ENCODE results near the gene IFIT2. TPM values are rescaled to one million over a fixed set of nuclear protein-coding genes. Genes with fewer than 3 reads are reported as not detected.
"Not testable (repeated sequence)": the region's sequence is repeated elsewhere in the genome, so short reads cannot be mapped to it uniquely, and the experiment has no call there.

Gene IFIT2
- total RNA-seq, 4 donors from 2014 or later, result 3.2 to 5.3 (median 3.8) TPM

DNA sequence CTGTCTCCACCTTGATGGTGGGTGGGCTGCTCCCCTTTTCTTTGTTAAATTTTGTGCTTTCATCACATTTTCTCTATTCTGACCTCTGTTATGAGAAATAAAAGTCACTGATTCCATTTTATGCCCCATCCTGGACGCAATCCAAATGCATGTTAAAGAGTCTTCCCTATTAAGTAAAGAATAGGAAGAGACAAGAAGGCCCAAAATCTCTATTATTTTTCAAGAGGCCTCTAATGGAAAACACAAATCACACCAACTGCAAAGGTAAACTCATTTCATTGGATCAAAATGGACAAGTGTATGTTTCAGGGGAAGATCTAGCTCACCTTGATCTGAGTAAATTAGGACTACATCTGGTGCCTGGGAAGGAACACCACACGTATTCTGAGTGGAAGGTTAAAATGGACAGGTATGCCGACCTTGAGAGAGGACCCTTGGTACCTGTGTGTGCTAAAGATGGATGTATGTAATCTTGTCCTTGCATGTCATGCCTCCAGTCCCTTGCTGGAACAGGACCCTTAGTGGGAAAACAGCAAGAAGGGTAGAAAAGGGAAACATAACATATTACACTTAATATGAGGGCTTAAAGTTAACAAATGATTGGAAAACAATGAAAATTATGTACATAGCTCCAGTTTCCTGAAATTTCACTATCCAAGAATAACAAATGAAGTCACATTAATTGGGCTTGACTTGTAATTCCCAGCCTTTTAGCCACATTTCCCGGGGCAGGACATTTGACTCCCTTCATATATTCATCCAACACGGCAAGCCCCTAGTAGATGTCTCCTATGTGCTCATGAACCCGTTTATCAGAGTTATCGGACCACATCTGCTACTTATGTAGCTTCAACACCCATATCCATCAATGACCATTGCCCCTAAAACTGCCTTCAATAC lies 7.6 kb downstream of the IFIT2 start:
- Histone ChIP-seq H3K9me3 (peaks cover 0 to 5% (median 0%) of the 10 kb centered on the region in 3 donors), H3K36me3 (peaks cover 0 to 37% of the 10 kb centered on the region in 2 donors), H3K4me1 (peaks cover 0 to under 1% (median 0%) of the 10 kb centered on the region in 3 donors), H3K27me3 (no peaks in the 10 kb centered on the region), H3K4me3 (no peak overlapping the region), H3K27ac (no peak overlapping the region)
- no peak for TF ChIP-seq EP300 (IDR thresholded peaks at IDR 0.05)
- no peak for TF ChIP-seq POLR2AphosphoS5 (IDR thresholded peaks at IDR 0.05)
- TF ChIP-seq POLR2A (IDR thresholded peaks at IDR 0.05), result no peak
- TF ChIP-seq, protein P1, sequence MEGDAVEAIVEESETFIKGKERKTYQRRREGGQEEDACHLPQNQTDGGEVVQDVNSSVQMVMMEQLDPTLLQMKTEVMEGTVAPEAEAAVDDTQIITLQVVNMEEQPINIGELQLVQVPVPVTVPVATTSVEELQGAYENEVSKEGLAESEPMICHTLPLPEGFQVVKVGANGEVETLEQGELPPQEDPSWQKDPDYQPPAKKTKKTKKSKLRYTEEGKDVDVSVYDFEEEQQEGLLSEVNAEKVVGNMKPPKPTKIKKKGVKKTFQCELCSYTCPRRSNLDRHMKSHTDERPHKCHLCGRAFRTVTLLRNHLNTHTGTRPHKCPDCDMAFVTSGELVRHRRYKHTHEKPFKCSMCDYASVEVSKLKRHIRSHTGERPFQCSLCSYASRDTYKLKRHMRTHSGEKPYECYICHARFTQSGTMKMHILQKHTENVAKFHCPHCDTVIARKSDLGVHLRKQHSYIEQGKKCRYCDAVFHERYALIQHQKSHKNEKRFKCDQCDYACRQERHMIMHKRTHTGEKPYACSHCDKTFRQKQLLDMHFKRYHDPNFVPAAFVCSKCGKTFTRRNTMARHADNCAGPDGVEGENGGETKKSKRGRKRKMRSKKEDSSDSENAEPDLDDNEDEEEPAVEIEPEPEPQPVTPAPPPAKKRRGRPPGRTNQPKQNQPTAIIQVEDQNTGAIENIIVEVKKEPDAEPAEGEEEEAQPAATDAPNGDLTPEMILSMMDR (IDR thresholded peaks at IDR 0.05), result no peak
- no peak for ATAC-seq
- WGBS, 2 donors (ENCODE audit: low coverage in 1 of 2), result 89 to 97% methylated on average over 4 to 7 of the region's 7 CpGs

DNA sequence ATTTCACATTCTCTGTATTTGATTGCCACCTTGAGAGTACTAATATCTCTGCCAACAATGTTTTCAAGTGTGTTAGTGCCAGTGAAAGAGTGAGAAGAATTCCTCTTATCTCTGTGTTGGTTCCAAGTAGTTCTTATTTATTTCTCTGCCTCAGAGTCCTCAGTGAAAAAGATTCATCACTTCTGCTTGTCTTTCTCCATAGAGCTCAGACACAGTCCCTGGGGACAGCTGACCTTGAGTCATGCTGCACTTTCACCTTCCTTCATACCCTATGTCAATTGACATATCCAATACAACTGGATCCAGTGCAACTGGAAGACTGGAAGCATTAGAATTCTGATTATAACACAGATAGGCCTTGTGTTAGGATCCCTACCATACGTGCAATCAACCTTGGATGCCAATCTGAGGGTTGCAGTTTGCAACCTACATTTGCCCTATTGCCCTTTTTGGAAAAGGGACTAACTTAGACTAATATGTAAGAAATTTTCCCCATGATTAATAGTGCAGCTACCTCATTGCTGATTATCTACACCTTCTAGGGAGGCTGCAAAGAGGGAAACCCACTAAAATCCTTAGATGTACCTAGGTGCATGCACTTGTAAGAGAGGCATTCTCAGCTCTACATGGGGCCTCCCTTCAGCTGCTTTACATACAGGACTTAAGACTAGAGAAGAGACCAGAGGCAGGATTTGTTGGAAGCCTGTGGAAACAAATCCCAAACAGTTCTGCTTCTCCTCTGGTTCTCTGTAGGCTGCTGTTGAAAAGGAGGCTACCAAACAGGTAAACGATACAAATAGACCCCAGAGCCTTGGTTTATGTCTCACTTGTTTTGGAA lies 8.4 kb downstream of the IFIT2 start:
- H3K27me3 ChIP-seq, result no peaks in the 10 kb centered on the region

DNA sequence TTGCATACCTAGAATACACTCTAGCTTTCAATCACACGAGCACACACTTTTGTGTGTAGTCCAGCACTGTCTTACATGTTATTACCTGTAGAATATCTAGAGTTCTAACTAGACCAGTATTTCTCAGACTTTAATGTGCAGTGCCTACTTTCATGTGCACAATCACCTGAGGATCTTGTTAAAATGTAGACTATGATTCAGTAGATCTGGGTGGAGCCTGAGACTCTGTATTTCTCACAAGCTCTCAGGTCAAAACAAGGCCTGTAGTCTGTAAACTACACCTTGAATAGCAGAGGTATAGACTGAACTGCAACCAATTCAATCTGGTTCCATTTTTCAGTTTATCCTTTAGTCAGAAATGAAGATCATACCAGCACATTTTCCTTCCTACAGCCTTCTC lies 11.1 kb downstream of the IFIT2 start:
- peaks cover 0 to 13% of the 10 kb centered on the region in 2 donors for H3K36me3 ChIP-seq
- no peak for ATAC-seq
- no peaks in the 10 kb centered on the region for H3K27me3 ChIP-seq
- TF ChIP-seq EP300 (IDR thresholded peaks at IDR 0.05) (no peak), POLR2A (IDR thresholded peaks at IDR 0.05) (no peak), POLR2AphosphoS5 (IDR thresholded peaks at IDR 0.05) (no peak)
- TF ChIP-seq, protein P1 (IDR thresholded peaks at IDR 0.05), result no peak
- 90 to 93% methylated on average over 1 of the region's 1 CpG for WGBS, 2 donors (ENCODE audit: low coverage in 1 of 2)
- no peaks in the 10 kb centered on the region for H3K4me1 ChIP-seq
- H3K4me3 ChIP-seq, result no peak overlapping the region
- H3K27ac ChIP-seq, result no peak overlapping the region
- H3K9me3 ChIP-seq, result peaks cover 0 to 4% (median 0%) of the 10 kb centered on the region in 3 donors

More for the DNA sequence above, 8.4 kb downstream of the IFIT2 start:
- H3K9me3 ChIP-seq, result peaks cover 0 to 5% (median 0%) of the 10 kb centered on the region in 3 donors
- no peak overlapping the region for H3K4me3 ChIP-seq
- no peaks in the 10 kb centered on the region for H3K4me1 ChIP-seq
- 89 to 96% methylated on average over 2 of the region's 2 CpGs for WGBS, 2 donors (ENCODE audit: low coverage in 1 of 2)
- TF ChIP-seq EP300 (IDR thresholded peaks at IDR 0.05), result no peak
- no peak for TF ChIP-seq POLR2A (IDR thresholded peaks at IDR 0.05)
- TF ChIP-seq, protein P1 (IDR thresholded peaks at IDR 0.05), result no peak
- no peak for TF ChIP-seq POLR2AphosphoS5 (IDR thresholded peaks at IDR 0.05)
- no peak for ATAC-seq
- peaks cover 0 to 37% of the 10 kb centered on the region in 2 donors for H3K36me3 ChIP-seq
- H3K27ac ChIP-seq, result no peak overlapping the region

DNA sequence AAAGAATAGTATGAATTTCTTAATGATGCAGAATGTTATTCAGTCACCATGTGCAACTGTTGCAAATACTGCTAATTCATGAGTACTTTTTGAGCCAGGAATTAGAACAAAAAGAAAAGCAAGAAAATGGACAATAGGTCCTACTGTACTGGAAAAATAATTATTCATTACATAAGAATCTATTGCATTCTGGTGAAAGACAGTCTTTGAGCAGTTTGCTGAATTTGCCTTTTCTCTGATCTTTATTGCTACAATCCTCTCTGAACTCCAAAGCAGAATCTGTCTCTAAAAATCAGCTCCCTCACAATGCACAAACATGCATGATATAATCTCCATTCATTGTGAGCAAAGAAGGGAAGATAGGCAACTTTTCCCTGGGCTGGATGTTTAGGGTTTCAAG lies 12.8 kb downstream of the IFIT2 start:
- no peak for TF ChIP-seq POLR2A (IDR thresholded peaks at IDR 0.05)
- no peak for TF ChIP-seq EP300 (IDR thresholded peaks at IDR 0.05)
- no peak for TF ChIP-seq POLR2AphosphoS5 (IDR thresholded peaks at IDR 0.05)
- Histone ChIP-seq H3K27ac (no peak overlapping the region), H3K27me3 (no peaks in the 10 kb centered on the region), H3K4me3 (no peak overlapping the region), H3K9me3 (no peaks in the 10 kb centered on the region), H3K36me3 (no peaks in the 10 kb centered on the region), H3K4me1 (no peaks in the 10 kb centered on the region)
- ATAC-seq, result no peak

DNA sequence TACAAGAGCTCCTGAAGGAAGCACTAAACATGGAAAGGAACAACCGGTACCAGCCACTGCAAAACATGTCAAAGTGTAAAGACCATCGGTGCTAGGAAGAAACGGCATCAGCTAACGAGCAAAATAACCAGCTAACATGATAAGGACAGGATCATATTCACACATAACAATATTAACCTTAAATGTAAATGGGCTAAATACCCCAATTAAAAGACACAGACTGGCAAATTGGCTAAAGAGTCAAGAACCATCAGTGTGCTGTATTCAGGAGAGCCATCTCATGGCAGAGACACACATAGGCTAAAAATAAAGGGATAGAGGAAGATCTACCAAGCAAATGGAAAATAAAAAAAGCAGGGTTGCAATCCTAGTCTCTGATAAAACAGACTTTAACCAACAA lies 16.2 kb downstream of the IFIT2 start:
- not testable (repeated sequence) for H3K27ac ChIP-seq, H3K9me3 ChIP-seq, ATAC-seq, H3K4me3 ChIP-seq, H3K27me3 ChIP-seq, H3K36me3 ChIP-seq, H3K4me1 ChIP-seq
- 91 to 100% methylated on average over 4 of the region's 4 CpGs for WGBS, 2 donors (ENCODE audit: low coverage in 1 of 2)

DNA sequence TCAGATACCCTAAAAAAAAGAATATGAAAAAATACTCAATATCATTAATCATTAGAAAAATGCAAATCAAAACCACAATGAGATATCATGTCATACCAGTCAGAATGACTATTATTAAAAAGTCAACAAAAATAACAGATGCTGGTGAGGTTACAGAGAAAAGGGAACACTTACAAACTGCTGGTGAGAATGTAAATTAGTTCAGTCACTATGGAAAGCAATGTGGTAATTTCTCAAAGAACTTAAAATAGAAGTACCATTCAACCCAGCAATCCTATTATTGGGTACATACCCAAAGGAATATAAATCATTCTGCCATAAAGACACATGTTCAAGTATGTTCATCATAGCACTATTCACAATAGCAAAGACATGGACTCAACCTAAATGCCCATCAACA lies 23.2 kb downstream of the IFIT2 start:
- H3K4me3 ChIP-seq, H3K27ac ChIP-seq, H3K36me3 ChIP-seq, H3K9me3 ChIP-seq, ATAC-seq, H3K27me3 ChIP-seq: not testable (repeated sequence)
- H3K4me1 ChIP-seq, result peaks cover 8 to 30% (median 8%) of the 10 kb centered on the region in 3 donors

DNA sequence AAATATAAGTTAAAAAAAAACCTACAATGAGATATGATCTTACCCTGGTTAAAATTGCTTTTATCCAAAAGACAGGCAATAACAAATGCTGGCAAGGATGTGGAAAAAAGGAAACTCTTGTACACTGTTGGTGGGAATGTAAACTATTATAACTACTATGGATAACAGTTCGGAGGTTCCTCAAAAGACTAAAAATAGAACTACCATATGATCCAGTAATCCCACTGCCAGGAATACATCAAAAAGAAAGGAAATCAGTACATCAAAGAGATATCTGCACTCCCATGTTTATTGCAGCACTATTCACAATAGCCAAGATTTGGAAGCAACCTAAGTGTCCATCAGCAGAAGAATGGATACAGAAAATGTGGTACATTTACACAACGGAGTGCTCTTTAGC lies 24.0 kb downstream of the IFIT2 start:
- H3K27me3 ChIP-seq, H3K27ac ChIP-seq, H3K9me3 ChIP-seq, H3K4me3 ChIP-seq, H3K36me3 ChIP-seq, ATAC-seq: not testable (repeated sequence)
- 25 to 34% methylated on average over 2 of the region's 2 CpGs for WGBS, 2 donors (ENCODE audit: low coverage in 1 of 2)
- peaks cover 8 to 37% (median 8%) of the 10 kb centered on the region in 3 donors for H3K4me1 ChIP-seq
